OCI-LY3 (cell line): ENCODE measurements around the gene ADGRA3.

ENCODE experiments used
- H2AFZ ChIP-seq: fragments of 200-600, 300-600 bp; shearing (Covaris generic); 2 replicates; pipeline ENCODE4 v1.6.0; 2014; ENCODE audit warnings: antibody characterized with exemption, low read depth, low read length
- H3K27ac ChIP-seq: fragments of 200-600, 300-600 bp; sonication (generic); 2 replicates; pipeline ENCODE4 v1.5.1; 2014; ENCODE audit warnings: mild to moderate bottlenecking, low read length, moderate library complexity, mixed read lengths
- H3K27me3 ChIP-seq: fragments of 200-600, 300-600 bp; sonication (generic); 2 replicates; pipeline ENCODE4 v1.6.1; 2014; ENCODE audit warnings: low read depth, low read length, mixed read lengths
- H3K36me3 ChIP-seq: fragments of 200-600, 300-600 bp; sonication (generic); replicated peaks from 2 replicates; pipeline ENCODE3; 2014; ENCODE audit warnings: low read depth, low read length, mixed read lengths
- H3K4me1 ChIP-seq: fragments of 300-600, 200-600 bp; sonication (generic); 2 replicates; pipeline ENCODE4 v1.6.1; 2014; ENCODE audit warnings: low read length, mixed read lengths
- H3K4me2 ChIP-seq: fragments of 200-600, 300-600 bp; sonication (generic); 2 replicates; pipeline ENCODE4 v1.6.1; 2014; ENCODE audit warnings: low read length, mixed read lengths
- H3K4me3 ChIP-seq: fragments of 300-600, 200-600 bp; sonication (generic); 2 replicates; pipeline ENCODE4 v1.5.1; 2014; ENCODE audit warnings: antibody characterized with exemption, mild to moderate bottlenecking, low read length, moderate library complexity
- H3K79me2 ChIP-seq: fragments of 300-600, 200-600 bp; shearing (Covaris generic); 2 replicates; pipeline ENCODE4 v1.6.1; 2014; ENCODE audit warnings: mild to moderate bottlenecking, low read length, mixed read lengths
- H3K9ac ChIP-seq: fragments of 300-600, 200-600 bp; shearing (Covaris generic); 2 replicates; pipeline ENCODE4 v1.6.0; 2014; ENCODE audit warnings: mild to moderate bottlenecking, low read length, moderate library complexity
- H3K9me3 ChIP-seq: fragments of 200-600, 300-600 bp; shearing (Covaris generic); 2 replicates; pipeline ENCODE4 v1.6.1; 2014; ENCODE audit warnings: low read length, mixed read lengths; ENCODE audit not compliant: insufficient read depth
- H4K20me1 ChIP-seq: fragments of 200-600, 300-600 bp; sonication (generic); 2 replicates; pipeline ENCODE4 v1.6.1; 2016; ENCODE audit warnings: low read length, mixed read lengths; ENCODE audit not compliant: insufficient read depth
- CTCF ChIP-seq: fragments of 200-600, 300-600 bp; sonication (generic); IDR thresholded peaks from 2 replicates; pipeline ENCODE4 v1.5.1; 2014; ENCODE audit warnings: antibody characterized with exemption, low read length, low read depth
- EZH2phosphoT487 ChIP-seq: fragments of 200-600 bp; shearing (Covaris generic); IDR thresholded peaks from 2 replicates; pipeline ENCODE4 v1.6.1; 2018; ENCODE audit warnings: antibody characterized with exemption, mixed run types, low read depth

Gene ADGRA3

GRCh38 chr4:22492987-22493386 is 22.9 kb downstream of the ADGRA3 start:
- no peak for TF ChIP-seq CTCF
- no peak for TF ChIP-seq EZH2phosphoT487
- Histone ChIP-seq H3K9ac (no peak overlapping the region), H3K79me2 (peaks cover 23% of the 10 kb centered on the region), H3K4me3 (no peak overlapping the region), H4K20me1 (no peaks in the 10 kb centered on the region; the same call in 1 of the 2 replicates), H3K4me1 (no peaks in the 10 kb centered on the region), H3K36me3 (no peaks in the 10 kb centered on the region), H3K9me3 (no peaks in the 10 kb centered on the region), H3K27me3 (no peaks in the 10 kb centered on the region), H3K4me2 (no peak overlapping the region), H2AFZ (no peak overlapping the region), H3K27ac (no peak overlapping the region)

GRCh38 chr4:22491939-22492338 is 23.9 kb downstream of the ADGRA3 start:
- no peaks in the 10 kb centered on the region for H3K4me1 ChIP-seq
- no peak overlapping the region for H3K27ac ChIP-seq
- H3K9ac ChIP-seq: no peak overlapping the region
- H3K4me3 ChIP-seq: no peak overlapping the region
- TF ChIP-seq EZH2phosphoT487: no peak
- TF ChIP-seq CTCF: no peak
- no peak overlapping the region for H3K4me2 ChIP-seq
- no peak overlapping the region for H2AFZ ChIP-seq
- H3K36me3 ChIP-seq: no peaks in the 10 kb centered on the region
- peaks cover 22% of the 10 kb centered on the region for H3K79me2 ChIP-seq
- no peaks in the 10 kb centered on the region for H3K27me3 ChIP-seq
- no peaks in the 10 kb centered on the region; the same call in 1 of the 2 replicates for H4K20me1 ChIP-seq
- no peaks in the 10 kb centered on the region for H3K9me3 ChIP-seq

GRCh38 chr4:22490718-22491315 is 25.0 kb downstream of the ADGRA3 start:
- no peaks in the 10 kb centered on the region for H3K27me3 ChIP-seq
- no peaks in the 10 kb centered on the region for H3K4me1 ChIP-seq
- no peaks in the 10 kb centered on the region for H3K36me3 ChIP-seq
- no peak overlapping the region for H2AFZ ChIP-seq
- no peak overlapping the region for H3K9ac ChIP-seq
- H3K4me3 ChIP-seq: no peak overlapping the region
- H3K4me2 ChIP-seq: no peak overlapping the region
- TF ChIP-seq CTCF (no peak), EZH2phosphoT487 (no peak)
- H3K9me3 ChIP-seq: no peaks in the 10 kb centered on the region
- no peaks in the 10 kb centered on the region for H4K20me1 ChIP-seq
- no peak overlapping the region for H3K27ac ChIP-seq
- H3K79me2 ChIP-seq: peaks cover 12% of the 10 kb centered on the region

- H3K79me2 ChIP-seq: peaks cover 10% of the 10 kb centered on the region
- peaks cover 12% of the 10 kb centered on the region for H3K4me1 ChIP-seq
- H3K27ac ChIP-seq: no peak overlapping the region
- no peaks in the 10 kb centered on the region for H3K27me3 ChIP-seq
- no peak overlapping the region for H3K4me2 ChIP-seq
- no peak overlapping the region for H3K9ac ChIP-seq
- H3K9me3 ChIP-seq: no peaks in the 10 kb centered on the region
- H2AFZ ChIP-seq: no peak overlapping the region
- H4K20me1 ChIP-seq: peaks cover 2% of the 10 kb centered on the region
- TF ChIP-seq CTCF (no peak), EZH2phosphoT487 (no peak)
- H3K4me3 ChIP-seq: no peak overlapping the region
- H3K36me3 ChIP-seq: no peaks in the 10 kb centered on the region
These were observed 27.8 kb downstream of the ADGRA3 start for GRCh38 chr4:22488106-22488505.
